HEK293 (cell line): Measurements from ENCODE around the gene ZBTB5.

Experiments used
- BCL11A ChIP-seq: fragments of 450-650 bp; formaldehyde crosslinking; IDR thresholded peaks from 2 replicates; pipeline ENCODE4 v1.5.1; 2016; ENCODE audit warnings: low read depth, missing biosample characterization, missing genetic modification characterization
- CTCF ChIP-seq: fragments of 450-650 bp; formaldehyde crosslinking; IDR thresholded peaks from 2 replicates; pipeline ENCODE4 v1.5.1; 2016; ENCODE audit warnings: missing biosample characterization, missing genetic modification characterization
- ZNF449 ChIP-seq: fragments of 450-650 bp; formaldehyde crosslinking; IDR thresholded peaks from 2 replicates; pipeline ENCODE4 v1.5.1; 2017; ENCODE audit warnings: missing biosample characterization, mild to moderate bottlenecking, missing genetic modification characterization, moderate library complexity

DNA sequence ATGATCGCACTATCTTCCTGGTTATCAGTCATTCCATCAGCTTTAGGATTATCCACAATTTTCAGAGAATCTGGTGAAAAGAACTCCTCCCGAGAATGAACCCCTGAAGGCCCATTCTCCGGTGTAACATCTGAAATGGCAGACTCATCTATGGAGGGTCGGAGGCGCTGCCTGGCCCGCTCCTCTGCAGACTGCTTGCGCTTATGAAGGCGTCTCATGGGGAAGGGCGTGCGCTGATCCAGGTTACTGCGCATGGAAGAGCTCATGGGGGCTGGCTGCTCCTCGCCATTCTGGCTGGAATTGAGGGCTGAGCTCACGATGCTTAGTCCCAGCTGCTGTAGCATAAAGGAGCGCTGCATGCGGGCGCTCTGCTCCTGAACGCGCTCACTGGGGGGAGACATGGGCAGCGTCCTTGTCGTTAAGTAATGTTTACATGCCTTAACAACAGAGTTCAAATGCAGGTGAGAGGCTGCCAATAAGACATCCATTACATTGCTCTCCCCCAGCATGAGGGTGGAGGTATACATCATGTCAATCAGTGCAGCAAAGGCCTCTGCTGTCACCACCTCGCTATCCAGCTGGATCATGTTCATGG lies 23.4 kb downstream of the ZBTB5 start:
- TF ChIP-seq CTCF (tag by site-specific recombination) (no peak), ZNF449 (tag by site-specific recombination) (no peak), BCL11A (no peak)
